Globus pallidus (tissue), 1 donor: Measurements from ENCODE around the gene FURIN.
A peak's percentile ranks its signal among the peaks of the same experiment; 100 is the strongest.
"Not testable (repeated sequence)": the region's sequence is repeated elsewhere in the genome, so short reads cannot be mapped to it uniquely, and the experiment has no call there.

Experiments used
- DNase-seq: peaks from one replicate; pipeline ENCODE4 v3.0.0-alpha.2; 2015; ENCODE audit warnings: low spot score

Gene FURIN

GRCh38 chr15:90902840-90903732 lies 34.7 kb downstream of the FURIN start, which contains the start of gene MAN2A2:
MAN2A2 (plus strand) TSS chr15:90903302; CDS start chr15:90904208, 906 bp downstream.
- DNase-seq: peak; percentile 88

DNA sequence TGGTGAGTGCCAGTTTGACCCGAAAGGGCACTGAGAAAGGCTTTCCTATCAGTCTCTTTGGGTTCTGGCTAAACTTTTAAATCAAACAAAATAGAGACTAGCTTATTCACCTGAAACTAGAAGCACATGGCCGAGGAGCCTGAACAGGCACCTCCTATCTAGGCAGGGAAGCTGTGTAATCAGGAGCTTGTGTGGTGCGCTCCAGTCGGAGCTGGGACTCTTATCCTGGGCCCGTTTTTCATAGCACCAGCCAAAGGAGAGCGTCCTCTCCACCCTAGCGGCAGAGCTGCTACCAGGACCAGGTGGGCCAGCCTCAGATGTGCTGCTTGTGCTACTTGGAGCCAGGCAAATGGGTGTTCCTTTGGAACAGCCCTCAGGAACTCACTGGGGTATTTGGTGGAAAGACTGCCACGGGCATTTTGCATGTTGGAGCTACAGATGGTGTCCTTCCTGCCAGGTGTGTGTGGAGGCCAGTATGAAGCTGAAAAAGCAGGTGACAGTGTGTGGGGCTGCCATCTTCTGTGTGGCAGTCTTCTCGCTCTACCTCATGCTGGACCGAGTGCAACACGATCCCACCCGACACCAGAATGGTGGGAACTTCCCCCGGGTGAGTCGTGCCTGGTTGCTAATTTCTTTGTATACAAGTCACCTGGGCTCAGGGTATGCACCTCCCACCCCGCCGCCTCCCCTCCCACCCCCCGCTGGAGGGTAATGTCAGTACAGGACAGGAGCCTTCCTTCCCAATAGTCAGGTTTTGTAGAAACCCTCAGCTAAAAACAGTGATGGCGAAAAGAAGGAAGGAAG lies 35.5 kb downstream of the FURIN start:
- no peak for DNase-seq

DNA sequence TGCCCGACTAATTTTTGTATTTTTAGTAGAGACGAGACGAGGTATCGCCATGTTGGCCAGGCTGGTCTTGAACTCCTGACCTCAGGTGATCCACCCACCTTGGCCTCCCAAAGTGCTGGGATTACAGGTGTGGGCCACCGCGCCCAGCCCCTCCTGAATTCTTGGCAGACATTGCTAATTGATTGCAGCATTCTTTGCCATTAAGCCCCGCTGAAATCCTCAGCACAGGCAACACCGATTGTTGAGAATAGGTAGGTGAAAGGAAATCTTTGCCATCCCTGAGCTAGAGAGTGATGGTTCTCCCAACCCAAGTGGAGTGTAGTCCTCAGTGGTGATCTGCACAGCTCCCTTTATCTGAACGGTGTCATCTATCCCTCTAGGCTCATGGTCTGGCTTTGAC lies 36.4 kb downstream of the FURIN start:
- DNase-seq: no peak

- no peak for DNase-seq
Observed at GRCh38 chr15:90905306-90906180, 37.2 kb downstream of the FURIN start.

GRCh38 chr15:90906181-90906849 lies 37.9 kb downstream of the FURIN start:
- no peak for DNase-seq

DNA sequence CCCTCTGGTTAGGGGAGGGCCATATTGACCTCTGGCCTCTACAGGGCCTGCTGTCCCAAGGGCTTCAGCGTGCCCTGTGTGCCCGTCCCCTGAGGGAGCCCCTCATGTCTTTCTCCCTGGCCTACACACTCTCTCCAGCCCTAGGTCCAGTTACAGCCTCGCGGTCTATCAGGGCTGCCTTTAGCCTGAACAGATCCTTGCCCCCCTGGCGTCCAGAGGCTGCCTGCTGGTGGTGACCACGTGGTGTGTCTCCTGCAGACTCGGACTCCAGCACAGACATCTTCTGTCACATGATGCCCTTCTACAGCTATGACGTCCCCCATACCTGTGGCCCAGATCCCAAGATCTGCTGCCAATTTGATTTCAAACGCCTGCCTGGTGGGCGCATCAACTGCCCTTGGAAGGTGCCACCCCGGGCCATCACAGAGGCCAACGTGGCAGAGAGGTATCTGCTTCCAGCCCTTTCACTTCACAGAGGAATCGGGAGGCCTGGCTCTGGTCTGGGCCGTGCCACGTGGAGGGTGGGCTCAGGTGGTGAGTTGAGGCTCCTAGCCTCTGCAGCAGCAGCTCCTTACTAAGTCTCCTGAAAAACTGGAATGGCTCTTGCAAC lies 38.8 kb downstream of the FURIN start:
- DNase-seq: no peak

GRCh38 chr15:90907838-90908507 lies 39.6 kb downstream of the FURIN start:
- DNase-seq: peak; percentile 65

DNA sequence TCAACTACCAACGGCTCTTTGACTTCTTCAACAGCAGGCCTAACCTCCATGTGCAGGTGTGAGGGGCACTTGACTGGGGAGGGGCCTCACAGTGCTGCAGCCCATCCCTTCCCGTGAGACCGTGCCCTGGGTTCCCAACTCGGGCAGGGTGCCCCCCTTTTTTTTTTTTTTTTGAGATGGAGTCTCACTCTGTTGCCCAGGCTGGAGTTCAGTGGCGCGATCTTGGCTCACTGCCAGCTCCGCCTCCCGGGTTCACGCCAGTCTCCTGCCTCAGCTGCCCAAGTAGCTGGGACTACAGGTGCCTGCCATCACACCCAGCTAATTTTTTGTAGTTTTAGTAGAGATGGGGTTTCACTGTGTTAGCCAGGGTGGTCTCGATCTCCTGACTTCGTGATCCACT lies 41.1 kb downstream of the FURIN start:
- DNase-seq: not testable (repeated sequence)

- no peak for DNase-seq
Observed at GRCh38 chr15:90909976-90910375, 41.6 kb downstream of the FURIN start.

DNA sequence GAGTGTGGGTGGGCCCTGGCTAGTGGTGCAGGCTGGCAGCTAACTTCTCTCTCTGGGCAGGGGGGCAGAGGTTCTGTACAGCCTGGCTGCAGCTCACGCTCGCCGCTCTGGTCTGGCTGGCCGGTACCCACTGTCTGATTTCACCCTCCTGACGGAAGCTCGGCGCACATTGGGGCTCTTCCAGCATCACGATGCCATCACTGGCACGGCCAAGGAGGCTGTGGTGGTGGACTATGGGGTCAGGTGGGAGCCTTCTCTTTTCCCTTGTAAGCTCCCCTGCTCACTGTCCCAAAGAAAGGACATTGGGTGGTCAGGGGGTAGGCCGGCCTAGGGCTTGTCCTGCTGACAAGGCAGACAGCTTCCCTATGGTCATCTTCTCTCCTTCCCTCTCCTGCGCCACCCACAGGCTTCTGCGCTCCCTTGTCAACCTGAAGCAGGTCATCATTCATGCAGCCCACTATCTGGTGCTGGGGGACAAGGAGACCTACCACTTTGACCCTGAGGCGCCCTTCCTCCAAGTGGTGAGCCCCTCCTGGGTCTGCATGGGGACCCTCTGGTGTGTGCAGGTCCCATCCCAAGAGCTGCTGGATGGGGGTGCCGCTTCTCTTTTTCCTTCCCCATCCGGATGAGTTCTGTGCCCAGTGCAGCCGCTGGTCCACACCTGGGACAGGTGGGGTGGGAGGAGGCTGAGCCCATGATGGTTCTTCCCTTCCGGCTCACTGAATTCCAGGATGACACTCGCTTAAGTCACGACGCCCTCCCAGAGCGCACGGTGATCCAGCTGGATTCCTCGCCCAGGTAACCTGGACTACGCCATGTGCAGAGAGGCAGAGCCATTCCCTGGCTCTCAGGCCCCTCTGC lies 42.3 kb downstream of the FURIN start:
- no peak for DNase-seq

DNA sequence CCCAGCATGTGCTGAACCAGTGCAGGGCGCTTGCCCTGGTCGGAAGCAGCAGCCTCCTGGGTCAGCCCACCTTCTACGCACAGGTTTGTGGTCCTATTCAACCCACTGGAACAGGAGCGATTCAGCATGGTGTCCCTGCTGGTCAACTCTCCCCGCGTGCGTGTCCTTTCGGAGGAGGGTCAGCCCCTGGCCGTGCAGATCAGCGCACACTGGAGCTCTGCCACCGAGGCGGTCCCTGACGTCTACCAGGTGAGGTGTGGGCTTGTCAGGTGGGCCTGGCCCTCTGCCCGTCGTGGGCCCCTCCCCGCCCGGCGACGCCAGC lies 42.9 kb downstream of the FURIN start:
- DNase-seq: no peak

GRCh38 chr15:90911906-90912769 lies 43.8 kb downstream of the FURIN start:
- no peak for DNase-seq

DNA sequence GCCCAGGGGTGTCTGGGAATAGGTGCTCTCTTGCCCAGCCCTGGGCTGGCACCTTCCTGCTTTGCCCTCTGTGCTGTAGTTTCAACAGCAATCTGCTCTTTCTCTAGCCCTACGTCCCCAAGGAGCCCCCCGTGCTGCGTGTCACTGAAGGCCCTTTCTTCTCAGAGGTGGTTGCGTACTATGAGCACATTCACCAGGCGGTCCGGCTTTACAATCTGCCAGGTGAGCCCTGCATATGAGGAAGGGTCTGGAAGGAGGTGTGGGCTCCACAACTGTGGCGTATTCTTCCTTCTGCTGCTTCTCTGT lies 44.3 kb downstream of the FURIN start:
- no peak for DNase-seq

GRCh38 chr15:90913398-90913944 lies 45.1 kb downstream of the FURIN start:
- DNase-seq: no peak

- no peak for DNase-seq
Observed at GRCh38 chr15:90914305-90915080, 46.1 kb downstream of the FURIN start.

- no peak for DNase-seq
Observed at GRCh38 chr15:90915216-90915807, 46.9 kb downstream of the FURIN start.

DNA sequence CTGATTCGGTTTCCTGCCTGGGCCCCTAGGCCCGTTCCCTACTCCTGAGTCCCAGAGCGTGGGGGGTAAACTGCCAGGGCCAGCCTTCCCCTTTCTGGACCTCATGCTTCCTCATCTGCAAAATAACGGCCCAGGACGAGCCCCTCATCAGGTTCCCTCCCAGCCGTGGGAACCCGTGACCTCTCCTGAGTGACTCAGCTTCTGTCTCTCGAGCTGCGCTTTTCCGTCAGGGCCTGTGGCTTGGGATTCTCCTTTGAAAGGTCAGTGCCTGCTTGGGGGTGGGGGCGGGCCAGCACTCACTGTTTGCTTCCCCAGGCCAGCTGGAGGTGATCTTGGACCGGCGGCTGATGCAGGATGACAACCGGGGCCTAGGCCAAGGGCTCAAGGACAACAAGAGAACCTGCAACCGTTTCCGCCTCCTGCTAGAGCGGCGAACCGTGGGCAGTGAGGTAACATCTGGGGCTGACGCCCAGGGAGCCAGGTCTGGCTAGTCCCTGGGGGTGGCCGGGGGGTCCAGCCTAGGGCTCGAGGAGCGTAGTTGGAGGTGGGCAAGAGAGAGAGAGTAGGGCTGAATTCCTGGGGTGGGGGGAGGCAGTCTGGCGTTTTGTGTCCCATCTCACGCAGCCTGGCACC lies 47.5 kb downstream of the FURIN start:
- DNase-seq: no peak
